Esophagus muscularis mucosa (tissue), 4 donors: ENCODE measurements around the gene PLP1.

Experiments
- EP300 ChIP-seq: sonication (generic); formaldehyde crosslinking; IDR thresholded peaks from one replicate; pipeline ENCODE4 v1.6.1; 2017; ENCODE audit warnings: antibody characterized with exemption
- POLR2A ChIP-seq: fragments of 450-650 bp; IDR thresholded peaks from one replicate; pipeline ENCODE4 v1.6.1; 2017; ENCODE audit warnings: antibody characterized with exemption, moderate library complexity, mild to moderate bottlenecking, low read depth
- POLR2AphosphoS5 ChIP-seq, 2 donors: sonication (generic); formaldehyde crosslinking; IDR thresholded peaks; one replicate each; pipeline ENCODE4 v1.6.1; 2017; ENCODE audit warnings: antibody characterized with exemption in 2 of 2
- TF ChIP-seq, protein P1 (sequence below), 3 experiments: fragments of 200-600 bp in 2 of 3; fragments of 450-650 bp in 1 of 3; sonication (generic) in 2 of 3; IDR thresholded peaks; one replicate each; pipeline ENCODE4 v1.5.1; 2017 to 2019; ENCODE audit warnings: antibody characterized with exemption in 3 of 3, mild to moderate bottlenecking in 2 of 3, moderate library complexity in 1 of 3

DNA sequence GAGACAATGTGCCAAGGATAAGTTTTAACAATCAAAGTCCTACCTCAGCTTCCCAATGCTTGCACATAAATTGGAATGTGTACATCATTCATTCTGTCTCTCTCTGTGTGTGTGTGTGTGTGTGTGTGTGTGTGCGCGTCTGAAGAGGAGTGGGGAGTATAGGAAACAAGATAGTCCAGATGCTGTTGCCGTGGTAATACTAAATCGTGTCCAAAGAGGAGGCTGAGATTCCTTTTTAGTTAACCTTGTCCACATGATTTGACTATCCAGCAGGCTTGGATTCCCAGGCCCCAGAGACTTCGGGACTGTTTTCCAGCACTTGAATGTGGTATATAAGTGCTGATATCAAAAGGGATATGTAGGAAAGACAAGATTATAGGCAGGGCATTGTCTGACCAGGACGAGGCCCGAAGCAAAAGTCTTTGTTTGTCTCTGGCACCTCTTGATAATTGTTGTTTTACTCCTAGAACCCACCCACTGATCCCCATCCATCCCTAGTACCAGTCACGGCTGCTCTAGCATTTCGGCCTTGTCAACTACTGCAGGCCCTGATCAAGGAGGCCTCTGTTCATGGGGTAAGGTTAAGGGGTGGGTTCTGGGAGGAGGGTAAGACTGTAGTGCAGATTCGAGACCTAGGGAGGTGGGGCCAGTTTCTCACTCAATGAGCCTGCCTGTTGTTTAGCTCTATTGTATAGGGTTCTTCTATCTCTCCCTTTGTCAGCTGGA, 3.9 kb downstream of the PLP1 start:
- TF ChIP-seq, protein P1, sequence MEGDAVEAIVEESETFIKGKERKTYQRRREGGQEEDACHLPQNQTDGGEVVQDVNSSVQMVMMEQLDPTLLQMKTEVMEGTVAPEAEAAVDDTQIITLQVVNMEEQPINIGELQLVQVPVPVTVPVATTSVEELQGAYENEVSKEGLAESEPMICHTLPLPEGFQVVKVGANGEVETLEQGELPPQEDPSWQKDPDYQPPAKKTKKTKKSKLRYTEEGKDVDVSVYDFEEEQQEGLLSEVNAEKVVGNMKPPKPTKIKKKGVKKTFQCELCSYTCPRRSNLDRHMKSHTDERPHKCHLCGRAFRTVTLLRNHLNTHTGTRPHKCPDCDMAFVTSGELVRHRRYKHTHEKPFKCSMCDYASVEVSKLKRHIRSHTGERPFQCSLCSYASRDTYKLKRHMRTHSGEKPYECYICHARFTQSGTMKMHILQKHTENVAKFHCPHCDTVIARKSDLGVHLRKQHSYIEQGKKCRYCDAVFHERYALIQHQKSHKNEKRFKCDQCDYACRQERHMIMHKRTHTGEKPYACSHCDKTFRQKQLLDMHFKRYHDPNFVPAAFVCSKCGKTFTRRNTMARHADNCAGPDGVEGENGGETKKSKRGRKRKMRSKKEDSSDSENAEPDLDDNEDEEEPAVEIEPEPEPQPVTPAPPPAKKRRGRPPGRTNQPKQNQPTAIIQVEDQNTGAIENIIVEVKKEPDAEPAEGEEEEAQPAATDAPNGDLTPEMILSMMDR (IDR thresholded peaks at IDR 0.05): no peak
- TF ChIP-seq POLR2AphosphoS5 (IDR thresholded peaks at IDR 0.05) (no peak), EP300 (no peak), POLR2A (no peak)
